HepG2 (cell line): ENCODE results near the gene COPS7A. TPM values are rescaled to one million over a fixed set of nuclear protein-coding genes. Genes with fewer than 3 reads are reported as not detected.

Source experiments
- CBX2 ChIP-seq, 2 experiments: fragments of 200-600 bp in 1 of 2; sonication (generic); formaldehyde crosslinking in 1 of 2; IDR thresholded peaks; 2 replicates each; pipeline versions ENCODE4 v1.7.0 to v1.8.1; 2018 to 2022; ENCODE audit warnings: low read depth in 2 of 2, low read length in 1 of 2, mild to moderate bottlenecking in 1 of 2, missing genetic modification reagents in 1 of 2
- FOSL1 ChIP-seq: sonication (generic); formaldehyde crosslinking; IDR thresholded peaks from 2 replicates; pipeline ENCODE4 v1.9.0; 2021; ENCODE audit warnings: missing genetic modification reagents, borderline replicate concordance
- GABPA ChIP-seq, 2 experiments: IDR thresholded peaks; 2 replicates each; pipeline ENCODE4 v1.6.1; 2011 to 2016; ENCODE audit warnings: low read depth in 2 of 2, low read length in 1 of 2, missing biosample characterization in 1 of 2, missing genetic modification characterization in 1 of 2
- HOXA9 ChIP-seq: sonication (generic); formaldehyde crosslinking; IDR thresholded peaks from 2 replicates; pipeline ENCODE4 v1.8.1; 2022; ENCODE audit warnings: missing genetic modification reagents, mild to moderate bottlenecking, moderate library complexity, borderline replicate concordance
- KLF6 ChIP-seq: IDR thresholded peaks from 2 replicates; pipeline ENCODE4 v1.8.0; 2016; ENCODE audit warnings: missing biosample characterization, missing genetic modification reagents
- REST ChIP-seq, 2 experiments: IDR thresholded peaks; 2 replicates each; pipeline ENCODE4 v1.6.1; 2011 to 2012; ENCODE audit warnings: low read length in 2 of 2, borderline replicate concordance in 1 of 2, low read depth in 1 of 2, mild to moderate bottlenecking in 1 of 2, moderate library complexity in 1 of 2
- TFDP1 ChIP-seq: IDR thresholded peaks from 2 replicates; pipeline ENCODE4 v1.6.1; 2016; ENCODE audit warnings: missing compliant biosample characterization, missing genetic modification reagents, borderline replicate concordance
- ZBTB39 ChIP-seq: sonication (generic); formaldehyde crosslinking; IDR thresholded peaks from 2 replicates; pipeline ENCODE4 v1.5.0; 2020; ENCODE audit warnings: missing genetic modification reagents
- ZFY ChIP-seq: sonication (generic); formaldehyde crosslinking; IDR thresholded peaks from 2 replicates; pipeline ENCODE4 v1.4.0; 2020; ENCODE audit warnings: missing genetic modification reagents
- ZMYM2 ChIP-seq: sonication (generic); formaldehyde crosslinking; IDR thresholded peaks from 2 replicates; pipeline ENCODE4 v1.8.0; 2022; ENCODE audit warnings: mild to moderate bottlenecking, missing genetic modification reagents
- ZNF121 ChIP-seq: sonication (generic); formaldehyde crosslinking; IDR thresholded peaks from 2 replicates; pipeline ENCODE4 v1.5.0; 2020; ENCODE audit warnings: mild to moderate bottlenecking, missing genetic modification reagents
- ZNF280B ChIP-seq: sonication (generic); formaldehyde crosslinking; IDR thresholded peaks from 2 replicates; pipeline ENCODE4 v1.5.0; 2020; ENCODE audit warnings: missing genetic modification reagents, mild to moderate bottlenecking, borderline replicate concordance
- ZNF512 ChIP-seq: sonication (generic); formaldehyde crosslinking; IDR thresholded peaks from 2 replicates; pipeline ENCODE4 v1.4.0; 2020; ENCODE audit warnings: mild to moderate bottlenecking, missing genetic modification reagents
- ZNF547 ChIP-seq: sonication (generic); formaldehyde crosslinking; IDR thresholded peaks from 2 replicates; pipeline ENCODE4 v1.5.1; 2020; ENCODE audit warnings: mild to moderate bottlenecking, missing genetic modification reagents
- ZNF615 ChIP-seq: sonication (generic); formaldehyde crosslinking; IDR thresholded peaks from 2 replicates; pipeline ENCODE4 v1.5.0; 2020; ENCODE audit warnings: mild to moderate bottlenecking, missing genetic modification reagents, borderline replicate concordance
- ZNF660 ChIP-seq: sonication (generic); formaldehyde crosslinking; IDR thresholded peaks from 2 replicates; pipeline ENCODE4 v1.5.1; 2020; ENCODE audit warnings: mild to moderate bottlenecking, low read depth, missing genetic modification reagents, borderline replicate concordance
- ZSCAN25 ChIP-seq: sonication (generic); formaldehyde crosslinking; IDR thresholded peaks from 2 replicates; pipeline ENCODE4 v1.8.0; 2022; ENCODE audit warnings: mild to moderate bottlenecking, missing genetic modification reagents
- ZSCAN31 ChIP-seq: sonication (generic); formaldehyde crosslinking; IDR thresholded peaks from 2 replicates; pipeline ENCODE4 v1.5.0; 2020; ENCODE audit warnings: low read depth, mild to moderate bottlenecking, missing genetic modification reagents
- polyA plus RNA-seq, 8 experiments: library from polyadenylated mRNA; depleted of rRNA in 3 of 8; stranded (reverse) in 7 of 8; unstranded in 1 of 8; fragments of >200 nt; fragmentation: Illumina TruSeq in 4 of 8; extraction: Trizol in 4 of 8; gene quantifications; 2 replicates each; pipeline versions ENCODE4 v1.2.1 to v1.2.3, GENCODE V29; 2011 to 2016; ENCODE audit warnings: low read depth in 4 of 8, missing spikeins in 1 of 8, mixed read lengths in 1 of 8; ENCODE audit not compliant: insufficient read depth in 1 of 8
- total RNA-seq, 5 experiments: library from RNA; depleted of rRNA; stranded (reverse); fragments of >200 nt; fragmentation: Illumina TruSeq; extraction: Trizol; gene quantifications; 2 replicates each; pipeline ENCODE4 v1.2.3, GENCODE V29; 2016; ENCODE audit warnings: low read depth in 1 of 5

COPS7A gene
- total and polyA plus RNA-seq, 2 of the 13 experiments (the other 11 are each of a cell fraction or from before 2014, with no cell fraction given) = 40.0 to 73.6 TPM

- TF ChIP-seq FOSL1 (no peak), REST (IDR thresholded peaks at IDR 0.05; ENCODE audit: borderline replicate concordance in 1 of 2, low read depth in 1 of 2, low read length in 2 of 2) (no peak), ZSCAN25 (no peak), ZNF280B (CRISPR knock-in tag) (no peak), ZSCAN31 (CRISPR knock-in tag) (no peak), ZNF121 (CRISPR knock-in tag) (no peak), KLF6 (CRISPR knock-in tag) (0 out of 2 replicates have a peak, but pooled peaks have one; percentile 34), ZNF660 (CRISPR knock-in tag) (no peak), ZNF615 (CRISPR knock-in tag) (no peak), ZBTB39 (CRISPR knock-in tag) (no peak), GABPA (IDR thresholded peaks at IDR 0.05; ENCODE audit: low read depth, low read length) (no peak), GABPA (CRISPR knock-in tag; IDR thresholded peaks at IDR 0.05; ENCODE audit: low read depth) (no peak), ZNF547 (0 out of 2 replicates have a peak, but pooled peaks have one; percentile 2), ZNF512 (CRISPR knock-in tag) (no peak), HOXA9 (CRISPR knock-in tag) (no peak), CBX2 (IDR thresholded peaks at IDR 0.05; ENCODE audit: low read depth, low read length) (no peak), CBX2 (CRISPR knock-in tag; IDR thresholded peaks at IDR 0.05; ENCODE audit: low read depth) (no peak), ZFY (CRISPR knock-in tag) (peak; percentile 76), ZMYM2 (CRISPR knock-in tag) (no peak), TFDP1 (CRISPR knock-in tag) (no peak)
These were observed 43.0 kb downstream of the COPS7A start (continued) for GRCh38 chr12:6766651-6767349.
